Loucy (cell line): ENCODE results near the gene NIP7.

ENCODE experiments used
- EZH2phosphoT487 ChIP-seq: fragments of 200-600 bp; IDR thresholded peaks from 2 replicates; pipeline ENCODE4 v1.6.1; 2018; ENCODE audit warnings: antibody characterized with exemption, mild to moderate bottlenecking, moderate library complexity, borderline replicate concordance
- TF ChIP-seq, protein P1 (sequence below): fragments of 200-600 bp; sonication (generic); conservative IDR thresholded peaks from 2 replicates; pipeline ENCODE4 v1.5.1; 2014; ENCODE audit warnings: mild to moderate bottlenecking, antibody characterized with exemption, low read length

DNA sequence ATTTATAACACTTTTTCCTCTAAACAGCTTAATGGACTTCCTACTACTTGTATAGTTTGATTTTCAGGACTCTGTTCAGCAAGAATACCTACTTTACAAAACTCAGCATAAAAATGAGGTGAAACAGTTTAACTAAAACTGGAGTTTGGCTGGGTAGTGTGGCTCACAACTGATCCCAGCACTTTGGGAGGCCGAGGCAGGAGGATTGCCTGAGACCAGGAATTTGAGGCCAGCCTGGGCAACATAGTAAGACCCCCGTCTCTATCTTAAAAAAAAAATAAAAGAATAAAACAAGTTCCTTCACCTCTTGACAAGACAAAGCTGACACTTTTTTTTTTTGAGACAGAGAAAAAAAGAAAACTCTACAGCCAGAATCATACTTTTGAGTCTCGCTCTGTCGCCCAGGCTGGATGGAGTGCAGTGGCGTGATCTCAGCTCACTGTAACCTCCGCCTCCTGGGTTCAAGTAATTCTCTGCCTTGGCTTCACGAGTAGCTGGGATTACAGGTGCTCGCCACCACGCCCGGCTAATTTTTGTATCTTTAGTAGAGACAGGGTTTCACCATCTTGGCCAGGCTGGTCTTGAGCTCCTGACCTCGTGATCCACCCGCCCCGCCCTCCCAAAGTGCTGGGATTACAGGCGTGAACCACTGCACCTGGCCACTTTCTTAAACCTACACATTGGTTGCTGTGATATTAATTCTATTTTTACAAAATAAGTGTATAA lies 11.8 kb upstream of the NIP7 start:
- TF ChIP-seq, protein P1, sequence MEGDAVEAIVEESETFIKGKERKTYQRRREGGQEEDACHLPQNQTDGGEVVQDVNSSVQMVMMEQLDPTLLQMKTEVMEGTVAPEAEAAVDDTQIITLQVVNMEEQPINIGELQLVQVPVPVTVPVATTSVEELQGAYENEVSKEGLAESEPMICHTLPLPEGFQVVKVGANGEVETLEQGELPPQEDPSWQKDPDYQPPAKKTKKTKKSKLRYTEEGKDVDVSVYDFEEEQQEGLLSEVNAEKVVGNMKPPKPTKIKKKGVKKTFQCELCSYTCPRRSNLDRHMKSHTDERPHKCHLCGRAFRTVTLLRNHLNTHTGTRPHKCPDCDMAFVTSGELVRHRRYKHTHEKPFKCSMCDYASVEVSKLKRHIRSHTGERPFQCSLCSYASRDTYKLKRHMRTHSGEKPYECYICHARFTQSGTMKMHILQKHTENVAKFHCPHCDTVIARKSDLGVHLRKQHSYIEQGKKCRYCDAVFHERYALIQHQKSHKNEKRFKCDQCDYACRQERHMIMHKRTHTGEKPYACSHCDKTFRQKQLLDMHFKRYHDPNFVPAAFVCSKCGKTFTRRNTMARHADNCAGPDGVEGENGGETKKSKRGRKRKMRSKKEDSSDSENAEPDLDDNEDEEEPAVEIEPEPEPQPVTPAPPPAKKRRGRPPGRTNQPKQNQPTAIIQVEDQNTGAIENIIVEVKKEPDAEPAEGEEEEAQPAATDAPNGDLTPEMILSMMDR, result no peak
- TF ChIP-seq EZH2phosphoT487, result no peak
